GM18502 (cell line): ENCODE data around the gene KCNQ1.

ENCODE experiments used
- ATAC-seq: cut with Tn5 transposase; IDR thresholded peaks from one replicate; pipeline ENCODE4 v1.9.1; 2021; ENCODE audit warnings: mild to moderate bottlenecking; ENCODE audit not compliant: unreplicated experiment, poor library complexity

The KCNQ1 gene

GRCh38 chr11:2831781-2832532 lies 387.1 kb downstream of the KCNQ1 start:
- ATAC-seq, result no peak

GRCh38 chr11:2832533-2833020 lies 387.8 kb downstream of the KCNQ1 start:
- ATAC-seq, result no peak

- ATAC-seq, result no peak
Observed at GRCh38 chr11:2833051-2833715, 388.4 kb downstream of the KCNQ1 start.

GRCh38 chr11:2833716-2834502 lies 389.1 kb downstream of the KCNQ1 start:
- no peak for ATAC-seq

GRCh38 chr11:2834503-2835273 lies 389.9 kb downstream of the KCNQ1 start:
- ATAC-seq, result no peak

GRCh38 chr11:2835296-2835695 lies 390.5 kb downstream of the KCNQ1 start:
- ATAC-seq, result no peak

GRCh38 chr11:2835751-2836150 lies 390.9 kb downstream of the KCNQ1 start:
- ATAC-seq, result no peak

- ATAC-seq, result no peak
Observed at GRCh38 chr11:2836315-2837095, 391.7 kb downstream of the KCNQ1 start.

- no peak for ATAC-seq
Observed at GRCh38 chr11:2837096-2837601, 392.3 kb downstream of the KCNQ1 start.

- no peak for ATAC-seq
Observed at GRCh38 chr11:2837651-2838050, 392.8 kb downstream of the KCNQ1 start.

- no peak for ATAC-seq
Observed at GRCh38 chr11:2838091-2838490, 393.3 kb downstream of the KCNQ1 start.

- no peak for ATAC-seq
Observed at GRCh38 chr11:2838676-2839294, 394.0 kb downstream of the KCNQ1 start.

- no peak for ATAC-seq
Observed at GRCh38 chr11:2839395-2839943, 394.7 kb downstream of the KCNQ1 start.

GRCh38 chr11:2841411-2842190 lies 396.8 kb downstream of the KCNQ1 start:
- ATAC-seq, result no peak

GRCh38 chr11:2842876-2843275 lies 398.1 kb downstream of the KCNQ1 start:
- ATAC-seq, result no peak

- ATAC-seq, result no peak
Observed at GRCh38 chr11:2843551-2843950, 398.7 kb downstream of the KCNQ1 start.

GRCh38 chr11:2844116-2844842 lies 399.5 kb downstream of the KCNQ1 start:
- ATAC-seq, result no peak
